GM12864 (cell line): ENCODE results near the gene PTPN1.
"Not testable (repeated sequence)": the region's sequence is repeated elsewhere in the genome, so short reads cannot be mapped to it uniquely, and the experiment has no call there.

Source experiments
- DNase-seq: peaks from one replicate; pipeline ENCODE4 v3.0.0-alpha.2; 2011; ENCODE audit warnings: low read depth
- H3K4me3 ChIP-seq: 2 replicates; pipeline ENCODE4 v1.5.1; 2011; ENCODE audit warnings: mild to moderate bottlenecking, low read depth, low read length, control low read depth
- CTCF ChIP-seq: IDR thresholded peaks from 2 replicates; pipeline ENCODE4 v1.5.1; 2011; ENCODE audit warnings: low read depth, mild to moderate bottlenecking, moderate library complexity, low read length, control low read depth, inconsistent platforms; ENCODE audit errors: missing control alignments

PTPN1 gene

GRCh38 chr20:50613438-50614169 is 103.4 kb downstream of the PTPN1 start:
- TF ChIP-seq CTCF: no peak
- DNase-seq: no peak
- H3K4me3 ChIP-seq: no peak overlapping the region

GRCh38 chr20:50615407-50615806 is 105.2 kb downstream of the PTPN1 start:
- DNase-seq: no peak
- no peak for TF ChIP-seq CTCF
- no peak overlapping the region for H3K4me3 ChIP-seq

GRCh38 chr20:50617022-50617421 is 106.8 kb downstream of the PTPN1 start:
- no peak for TF ChIP-seq CTCF
- no peak overlapping the region for H3K4me3 ChIP-seq
- no peak for DNase-seq

GRCh38 chr20:50618537-50618936 is 108.4 kb downstream of the PTPN1 start:
- TF ChIP-seq CTCF: no peak
- DNase-seq: no peak
- no peak overlapping the region for H3K4me3 ChIP-seq

GRCh38 chr20:50620459-50620858 is 110.3 kb downstream of the PTPN1 start:
- not testable (repeated sequence) for H3K4me3 ChIP-seq, DNase-seq

- no peak for TF ChIP-seq CTCF
- H3K4me3 ChIP-seq: no peak overlapping the region
- DNase-seq: no peak
Measured at GRCh38 chr20:50621068-50621665, 111.0 kb downstream of the PTPN1 start.

- no peak for DNase-seq
- TF ChIP-seq CTCF: no peak
- H3K4me3 ChIP-seq: no peak overlapping the region
Measured at GRCh38 chr20:50624351-50625016, 114.3 kb downstream of the PTPN1 start.
